Sigmoid colon (tissue), 4 donors: ENCODE measurements around the gene FAM13A.

Experiments
- CTCF ChIP-seq, 4 experiments: fragments of 450-650 bp in 3 of 4; fragments of 200-600 bp in 1 of 4; IDR thresholded peaks; one replicate each; pipeline ENCODE4 v1.5.1; 2016 to 2019; ENCODE audit warnings: antibody characterized with exemption in 4 of 4, mild to moderate bottlenecking in 3 of 4, moderate library complexity in 2 of 4
- EP300 ChIP-seq, 4 donors: sonication (generic); formaldehyde crosslinking; IDR thresholded peaks; one replicate each; pipeline ENCODE4 v1.6.1; 2017; ENCODE audit warnings: antibody characterized with exemption in 4 of 4

GRCh38 chr4:88998001-88998400, 59.0 kb downstream of the FAM13A start:
- TF ChIP-seq CTCF (IDR thresholded peaks at IDR 0.05) (no peak), EP300 (IDR thresholded peaks at IDR 0.05) (no peak)
